ENCODE results near the gene ZNF639.

ZNF639 gene

DNA sequence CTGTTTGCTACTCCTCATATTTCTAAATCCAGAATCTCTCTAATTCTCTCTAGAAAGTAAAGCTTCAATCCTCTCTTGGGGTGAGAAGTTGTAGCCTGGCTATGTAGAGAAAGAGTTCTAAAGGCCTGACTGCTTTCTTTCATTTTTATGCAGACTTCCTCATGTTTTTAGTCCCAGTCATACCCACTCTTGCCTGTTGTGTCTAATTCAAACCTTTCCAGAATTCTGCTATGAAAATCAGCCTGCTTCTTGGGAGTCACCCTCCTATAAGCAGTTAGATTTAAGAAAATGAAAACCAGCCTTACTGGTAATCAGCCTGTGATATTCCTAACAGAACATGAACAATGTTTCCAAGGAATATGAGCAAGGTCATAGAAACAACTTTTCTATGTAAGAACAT, 14.8 kb upstream of the ZNF639 start (continued):
- TF ChIP-seq, protein P1, sequence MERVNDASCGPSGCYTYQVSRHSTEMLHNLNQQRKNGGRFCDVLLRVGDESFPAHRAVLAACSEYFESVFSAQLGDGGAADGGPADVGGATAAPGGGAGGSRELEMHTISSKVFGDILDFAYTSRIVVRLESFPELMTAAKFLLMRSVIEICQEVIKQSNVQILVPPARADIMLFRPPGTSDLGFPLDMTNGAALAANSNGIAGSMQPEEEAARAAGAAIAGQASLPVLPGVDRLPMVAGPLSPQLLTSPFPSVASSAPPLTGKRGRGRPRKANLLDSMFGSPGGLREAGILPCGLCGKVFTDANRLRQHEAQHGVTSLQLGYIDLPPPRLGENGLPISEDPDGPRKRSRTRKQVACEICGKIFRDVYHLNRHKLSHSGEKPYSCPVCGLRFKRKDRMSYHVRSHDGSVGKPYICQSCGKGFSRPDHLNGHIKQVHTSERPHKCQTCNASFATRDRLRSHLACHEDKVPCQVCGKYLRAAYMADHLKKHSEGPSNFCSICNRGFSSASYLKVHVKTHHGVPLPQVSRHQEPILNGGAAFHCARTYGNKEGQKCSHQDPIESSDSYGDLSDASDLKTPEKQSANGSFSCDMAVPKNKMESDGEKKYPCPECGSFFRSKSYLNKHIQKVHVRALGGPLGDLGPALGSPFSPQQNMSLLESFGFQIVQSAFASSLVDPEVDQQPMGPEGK (CRISPR knock-in tag; IDR thresholded peaks at IDR 0.05; ENCODE audit: borderline replicate concordance), result no peak
- TF ChIP-seq GLIS3 (CRISPR knock-in tag; IDR thresholded peaks at IDR 0.05), result no peak
- TF ChIP-seq ESRRG (CRISPR knock-in tag; IDR thresholded peaks at IDR 0.05), result no peak
- no peak for TF ChIP-seq ZFP3 (CRISPR knock-in tag; IDR thresholded peaks at IDR 0.05)

DNA sequence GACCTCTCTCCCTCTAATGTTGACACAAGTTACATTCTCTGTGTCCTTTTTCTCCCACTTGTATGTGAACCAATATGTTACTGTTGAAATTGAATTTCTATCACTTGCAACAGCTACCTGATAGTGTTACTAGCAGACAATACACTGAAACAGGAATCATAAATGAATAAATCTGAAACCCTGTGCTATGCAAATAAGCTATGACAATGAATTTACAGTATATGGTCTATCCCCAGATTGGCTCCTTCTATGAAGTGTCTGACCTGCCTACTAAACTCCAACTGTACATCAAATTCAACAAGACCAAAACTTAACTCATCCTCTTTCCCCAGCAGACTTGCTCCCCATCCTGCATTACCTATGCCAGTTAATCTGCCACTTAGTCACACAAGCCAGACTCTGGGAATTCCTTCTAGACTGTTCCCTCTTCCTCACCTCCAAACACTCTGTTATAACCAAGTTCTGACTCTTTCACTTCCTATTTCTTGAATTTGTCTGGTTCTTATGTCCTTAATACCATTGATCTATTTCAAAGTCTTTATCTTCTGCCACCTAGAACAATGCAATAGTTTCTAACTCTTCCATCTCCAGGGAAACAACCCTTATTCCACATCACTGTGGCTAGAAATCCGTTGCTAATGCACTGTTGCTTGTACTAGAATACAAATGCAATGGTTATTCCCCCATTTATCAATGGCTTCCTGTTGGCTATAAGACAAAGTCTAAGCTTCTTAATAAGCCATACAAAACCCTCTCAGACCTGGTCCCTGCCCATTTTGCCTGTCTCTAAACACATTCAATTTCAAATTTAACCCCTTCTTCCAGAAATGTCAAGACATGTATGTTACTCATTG, 13.4 kb upstream of the ZNF639 start:
- no peak for TF ChIP-seq CSDC2 (CRISPR knock-in tag; IDR thresholded peaks at IDR 0.05)
- no peak for TF ChIP-seq RARB (CRISPR knock-in tag; IDR thresholded peaks at IDR 0.05)
- no peak for TF ChIP-seq ESRRG (CRISPR knock-in tag; IDR thresholded peaks at IDR 0.05)
- TF ChIP-seq ZC3H10 (CRISPR knock-in tag; IDR thresholded peaks at IDR 0.05), result no peak
- TF ChIP-seq ARNTL (CRISPR knock-in tag; IDR thresholded peaks at IDR 0.05; ENCODE audit: borderline replicate concordance, low read depth), result no peak
- TF ChIP-seq, protein P1 (CRISPR knock-in tag; IDR thresholded peaks at IDR 0.05; ENCODE audit: borderline replicate concordance), result no peak
- no peak for TF ChIP-seq SNAI2 (CRISPR knock-in tag; IDR thresholded peaks at IDR 0.05)
- TF ChIP-seq ZNF70 (CRISPR knock-in tag; IDR thresholded peaks at IDR 0.05), result no peak
- TF ChIP-seq ZNF8 (CRISPR knock-in tag; IDR thresholded peaks at IDR 0.05), result no peak
- TF ChIP-seq, protein P2, sequence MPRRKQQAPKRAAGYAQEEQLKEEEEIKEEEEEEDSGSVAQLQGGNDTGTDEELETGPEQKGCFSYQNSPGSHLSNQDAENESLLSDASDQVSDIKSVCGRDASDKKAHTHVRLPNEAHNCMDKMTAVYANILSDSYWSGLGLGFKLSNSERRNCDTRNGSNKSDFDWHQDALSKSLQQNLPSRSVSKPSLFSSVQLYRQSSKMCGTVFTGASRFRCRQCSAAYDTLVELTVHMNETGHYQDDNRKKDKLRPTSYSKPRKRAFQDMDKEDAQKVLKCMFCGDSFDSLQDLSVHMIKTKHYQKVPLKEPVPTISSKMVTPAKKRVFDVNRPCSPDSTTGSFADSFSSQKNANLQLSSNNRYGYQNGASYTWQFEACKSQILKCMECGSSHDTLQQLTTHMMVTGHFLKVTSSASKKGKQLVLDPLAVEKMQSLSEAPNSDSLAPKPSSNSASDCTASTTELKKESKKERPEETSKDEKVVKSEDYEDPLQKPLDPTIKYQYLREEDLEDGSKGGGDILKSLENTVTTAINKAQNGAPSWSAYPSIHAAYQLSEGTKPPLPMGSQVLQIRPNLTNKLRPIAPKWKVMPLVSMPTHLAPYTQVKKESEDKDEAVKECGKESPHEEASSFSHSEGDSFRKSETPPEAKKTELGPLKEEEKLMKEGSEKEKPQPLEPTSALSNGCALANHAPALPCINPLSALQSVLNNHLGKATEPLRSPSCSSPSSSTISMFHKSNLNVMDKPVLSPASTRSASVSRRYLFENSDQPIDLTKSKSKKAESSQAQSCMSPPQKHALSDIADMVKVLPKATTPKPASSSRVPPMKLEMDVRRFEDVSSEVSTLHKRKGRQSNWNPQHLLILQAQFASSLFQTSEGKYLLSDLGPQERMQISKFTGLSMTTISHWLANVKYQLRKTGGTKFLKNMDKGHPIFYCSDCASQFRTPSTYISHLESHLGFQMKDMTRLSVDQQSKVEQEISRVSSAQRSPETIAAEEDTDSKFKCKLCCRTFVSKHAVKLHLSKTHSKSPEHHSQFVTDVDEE (CRISPR knock-in tag; IDR thresholded peaks at IDR 0.05), result no peak
- TF ChIP-seq ZFP3 (CRISPR knock-in tag; IDR thresholded peaks at IDR 0.05), result no peak
- TF ChIP-seq TOX (CRISPR knock-in tag; IDR thresholded peaks at IDR 0.05; ENCODE audit: borderline replicate concordance), result no peak
- no peak for ATAC-seq

DNA sequence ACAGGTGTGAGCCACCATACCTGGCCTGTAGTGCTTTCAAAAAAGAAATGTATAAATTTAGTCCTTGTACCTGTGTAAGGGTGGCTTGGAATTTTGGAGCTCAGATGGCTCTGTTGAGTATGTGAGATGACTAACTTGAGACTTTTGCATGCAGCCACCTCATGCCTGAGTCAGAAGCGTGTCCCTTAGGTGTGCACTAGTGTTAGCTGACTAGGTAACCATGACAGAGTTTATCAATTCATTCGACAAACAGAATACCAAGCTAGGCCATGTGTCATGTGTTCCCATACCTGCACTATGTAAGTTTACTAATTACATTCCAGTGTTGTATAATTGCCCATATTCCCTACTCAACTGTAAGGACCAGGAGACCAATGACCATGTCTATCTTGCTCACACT, 4.0 kb upstream of the ZNF639 start:
- no peak for ATAC-seq
- TF ChIP-seq ZNF565 (CRISPR knock-in tag; conservative IDR thresholded peaks at IDR 0.05; ENCODE audit: low read depth) (no peak), ZC3H10 (CRISPR knock-in tag; IDR thresholded peaks at IDR 0.05) (no peak), ESRRG (CRISPR knock-in tag; IDR thresholded peaks at IDR 0.05) (no peak), SNAI2 (CRISPR knock-in tag; IDR thresholded peaks at IDR 0.05) (no peak), OSR1 (CRISPR knock-in tag; IDR thresholded peaks at IDR 0.05) (no peak), PPARA (CRISPR knock-in tag; IDR thresholded peaks at IDR 0.05; ENCODE audit: borderline replicate concordance) (no peak), RARB (CRISPR knock-in tag; IDR thresholded peaks at IDR 0.05) (no peak)
- TF ChIP-seq, protein P1 (CRISPR knock-in tag; IDR thresholded peaks at IDR 0.05; ENCODE audit: borderline replicate concordance), result no peak
- TF ChIP-seq, protein P2 (CRISPR knock-in tag; IDR thresholded peaks at IDR 0.05), result no peak

Data from SK-N-SH treated with all-trans-retinoic acid at 6 μM for 48 hours (cell line).